A673 (cell line): Measurements from ENCODE around the gene TMEM178A. TPM values are rescaled to one million over a fixed set of nuclear protein-coding genes. Genes with fewer than 3 reads are reported as not detected.

ENCODE experiments used
- Bru-seq: library from RNA; stranded (reverse); fragments of 400-500 nt; gene quantifications from one replicate; lab custom pipeline; 2021; lab: Mats Ljungman, UMichigan
- BruChase-seq, 2 experiments: library from RNA; stranded (reverse); fragments of 400-500 nt; gene quantifications; one replicate each; lab custom pipeline; 2021; lab: Mats Ljungman, UMichigan
- BruUV-seq: library from RNA; stranded (reverse); fragments of 400-500 nt; replicated peaks from 2 replicates; lab custom pipeline; 2021; lab: Mats Ljungman, UMichigan
- CTCF ChIA-PET: fragments of 300-600 bp; sonication (Branson Sonifier 250); formaldehyde crosslinking; loops from one replicate; lab custom pipeline; 2022; ENCODE audit warnings: antibody characterized with exemption; lab: Charles Lee
- POLR2A ChIA-PET: fragments of 300-600 bp; sonication (Branson Sonifier 250); formaldehyde crosslinking; loops from one replicate; lab custom pipeline; 2022; ENCODE audit warnings: antibody characterized with exemption; ENCODE audit not compliant: low non-redundant PET; lab: Charles Lee
- DNase-seq: peaks from one replicate; pipeline ENCODE4 v3.0.0-alpha.2; 2015; ENCODE audit warnings: low spot score
- H3K27ac ChIP-seq: fragments of 200-600 bp; sonication (generic); 2 replicates; pipeline ENCODE4 v1.5.1; 2016; ENCODE audit warnings: mixed run types, low read depth, mild to moderate bottlenecking, mixed read lengths, antibody characterized with exemption, low read length; ENCODE audit not compliant: poor library complexity, severe bottlenecking
- H3K27me3 ChIP-seq: fragments of 200-600 bp; sonication (generic); replicated peaks from 2 replicates; pipeline ENCODE4 v1.6.1; 2017; ENCODE audit warnings: mixed run types, low read depth, mild to moderate bottlenecking, mixed read lengths, antibody characterized with exemption, low read length; ENCODE audit not compliant: insufficient read depth, poor library complexity
- H3K36me3 ChIP-seq: fragments of 200-600 bp; sonication (generic); 2 replicates; pipeline ENCODE4 v1.6.1; 2016; ENCODE audit warnings: mixed run types, mild to moderate bottlenecking, mixed read lengths, antibody characterized with exemption, low read length; ENCODE audit not compliant: insufficient read depth, poor library complexity, severe bottlenecking
- H3K4me1 ChIP-seq: fragments of 200-600 bp; sonication (generic); 2 replicates; pipeline ENCODE4 v1.6.1; 2017; ENCODE audit warnings: mixed run types, mild to moderate bottlenecking, mixed read lengths, antibody characterized with exemption, low read length; ENCODE audit not compliant: insufficient read depth, poor library complexity, severe bottlenecking
- H3K4me3 ChIP-seq: fragments of 200-600 bp; sonication (generic); 2 replicates; pipeline ENCODE4 v1.5.1; 2016; ENCODE audit warnings: low read depth, mixed run types, mild to moderate bottlenecking, mixed read lengths, low read length; ENCODE audit not compliant: poor library complexity, severe bottlenecking
- H3K9me3 ChIP-seq: fragments of 200-600 bp; sonication (generic); 2 replicates; pipeline ENCODE4 v1.6.1; 2016; ENCODE audit warnings: mixed run types, low read depth, mild to moderate bottlenecking, mixed read lengths, antibody characterized with exemption, low read length; ENCODE audit not compliant: poor library complexity, severe bottlenecking
- CTCF ChIP-seq: fragments of 300-800, 200-600 bp; sonication (generic); conservative IDR thresholded peaks from 2 replicates; pipeline ENCODE4 v1.5.1; 2017; ENCODE audit warnings: low read depth, mild to moderate bottlenecking, antibody characterized with exemption, low read length, moderate library complexity, mixed read lengths
- EZH2 ChIP-seq: fragments of 200-600 bp; sonication (generic); IDR thresholded peaks from 2 replicates; pipeline ENCODE4 v1.6.1; 2017; ENCODE audit warnings: borderline replicate concordance, low read depth, mild to moderate bottlenecking, mixed read lengths, antibody characterized with exemption, low read length; ENCODE audit not compliant: poor library complexity, severe bottlenecking
- intact Hi-C: fragments of 100-400 bp; cut with micrococcal nuclease; formaldehyde crosslinking; loops from one replicate; pipeline ENCODE4 v1.10.0; 2022; ENCODE audit not compliant: unreplicated experiment
- long read RNA-seq: library from polyadenylated mRNA; stranded (forward); transcript quantifications from one replicate; pipeline ENCODE4 v2.0.0, GENCODE V29; 2022
- total RNA-seq: library from RNA; stranded (reverse); gene quantifications from 2 replicates; pipeline ENCODE4 v1.2.3, GENCODE V29; 2021

The TMEM178A gene
- total RNA-seq (0.21 and 0.81 TPM in 2 replicates), Bru-seq, nascent RNA (percentile 20 among the genes with signal in this experiment), BruChase-seq, experiment 1, labeled RNA remaining after a 2-hour chase (percentile 27 among the genes with signal in this experiment), BruChase-seq, experiment 2, labeled RNA remaining after a 6-hour chase (percentile 12 among the genes with signal in this experiment)
- long read RNA-seq: 0 reads

GRCh38 chr2:39665811-39666490 is at the start of gene TMEM178A:
TSS of gene TMEM178A (plus strand) at chr2:39665917. CDS start at chr2:39665975, 58 bp downstream.
- H3K36me3 ChIP-seq: no peaks in the 10 kb centered on the region
- peaks cover 77% of the 10 kb centered on the region for H3K27me3 ChIP-seq
- ChIA-PET CTCF (no interaction called here), POLR2A (no interaction called here)
- TF ChIP-seq CTCF (no peak), EZH2 (no peak)
- intact Hi-C loops: no loop called here
- no peaks in the 10 kb centered on the region for H3K9me3 ChIP-seq
- H3K4me3 ChIP-seq: peak within 1 kb of the TSS; percentile 54
- H3K4me1 ChIP-seq: peaks cover 6% of the 10 kb centered on the region
- peak; percentile 9 for DNase-seq
- no peak within 1 kb of the TSS for H3K27ac ChIP-seq
- no TSS peak for BruUV-seq

GRCh38 chr2:39618236-39618635 is 47.5 kb upstream of the TMEM178A start:
- no peak overlapping the region for H3K4me3 ChIP-seq
- no peaks in the 10 kb centered on the region for H3K36me3 ChIP-seq
- no peak overlapping the region for H3K27ac ChIP-seq
- no peaks in the 10 kb centered on the region for H3K27me3 ChIP-seq
- no TSS peak for BruUV-seq
- ChIA-PET CTCF (no interaction called here), POLR2A (interaction anchor here (0.6 kb wide), 1 partner anchor 23 kb away, joined by 3 read pairs; no protein-coding TSS in a partner anchor)
- no peaks in the 10 kb centered on the region for H3K9me3 ChIP-seq
- no peak for TF ChIP-seq CTCF
- TF ChIP-seq EZH2: no peak
- peaks cover 12% of the 10 kb centered on the region for H3K4me1 ChIP-seq
- DNase-seq: no peak
- intact Hi-C loops: no loop called here

GRCh38 chr2:39618736-39619135 is 47.0 kb upstream of the TMEM178A start:
- TF ChIP-seq EZH2 (no peak), CTCF (no peak)
- H3K4me3 ChIP-seq: no peak overlapping the region
- H3K4me1 ChIP-seq: peaks cover 12% of the 10 kb centered on the region
- no TSS peak for BruUV-seq
- POLR2A ChIA-PET: no interaction called here
- no peak overlapping the region for H3K27ac ChIP-seq
- CTCF ChIA-PET: no interaction called here
- no peaks in the 10 kb centered on the region for H3K36me3 ChIP-seq
- no peaks in the 10 kb centered on the region for H3K9me3 ChIP-seq
- intact Hi-C loops: no loop called here
- no peak for DNase-seq
- H3K27me3 ChIP-seq: no peaks in the 10 kb centered on the region
